HG02885 (cell line): ENCODE results near the gene MED15.

Experiments used
- ATAC-seq: cut with Tn5 transposase; IDR thresholded peaks from one replicate; pipeline ENCODE4 v1.9.1; 2021; ENCODE audit warnings: mild to moderate bottlenecking; ENCODE audit not compliant: unreplicated experiment, poor library complexity

MED15 gene

DNA sequence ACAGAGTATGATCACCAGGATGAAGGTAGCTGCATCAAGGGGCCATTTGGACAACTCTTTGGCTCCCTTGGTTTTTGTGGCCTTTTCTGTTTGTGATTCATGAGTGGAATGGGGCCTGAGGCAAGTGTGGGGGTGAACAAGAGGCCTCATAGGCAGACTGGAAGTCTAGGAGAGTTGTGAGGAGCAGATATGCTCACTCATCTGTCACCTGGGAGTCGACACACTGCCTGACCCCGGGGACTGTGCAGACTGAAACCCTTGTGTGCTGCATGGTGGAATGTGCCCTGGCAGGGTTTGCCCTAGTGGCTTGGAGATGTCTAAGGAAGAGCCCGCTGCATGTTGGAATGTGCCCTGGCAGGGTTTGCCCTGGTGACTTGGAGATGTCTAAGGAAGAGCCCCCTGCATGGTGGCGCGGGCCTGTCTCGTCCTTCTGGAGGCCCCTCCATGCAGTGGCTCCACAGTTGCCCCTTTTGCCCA lies 60.0 kb downstream of the MED15 start:
- no peak for ATAC-seq

- ATAC-seq, result no peak
These were observed 60.6 kb downstream of the MED15 start for GRCh38 chr22:20567993-20568417.

GRCh38 chr22:20568502-20569058 lies 61.2 kb downstream of the MED15 start:
- no peak for ATAC-seq

- no peak for ATAC-seq
These were observed 61.9 kb downstream of the MED15 start for GRCh38 chr22:20569059-20570058.

DNA sequence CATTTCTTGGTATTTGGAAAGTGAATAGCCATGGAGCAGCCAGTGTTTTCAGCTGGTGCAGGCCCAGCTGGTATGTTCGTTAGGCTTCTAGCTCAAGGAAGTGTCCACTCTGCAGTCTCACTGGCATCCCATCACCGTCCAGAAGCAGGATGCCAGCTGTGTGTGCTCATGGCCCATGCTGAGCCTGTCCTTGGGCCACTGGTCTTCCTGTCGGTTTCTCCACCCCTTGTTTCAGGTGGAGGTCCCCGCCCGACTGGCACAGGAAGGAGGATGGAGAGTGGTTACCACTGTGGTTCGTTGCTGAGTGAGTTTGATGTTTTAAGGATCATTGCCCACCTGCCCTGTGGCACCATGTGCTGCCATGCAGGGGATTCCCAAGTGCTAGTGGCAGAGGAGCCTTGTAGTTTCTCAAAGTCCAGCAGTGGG lies 63.7 kb downstream of the MED15 start:
- no peak for ATAC-seq

DNA sequence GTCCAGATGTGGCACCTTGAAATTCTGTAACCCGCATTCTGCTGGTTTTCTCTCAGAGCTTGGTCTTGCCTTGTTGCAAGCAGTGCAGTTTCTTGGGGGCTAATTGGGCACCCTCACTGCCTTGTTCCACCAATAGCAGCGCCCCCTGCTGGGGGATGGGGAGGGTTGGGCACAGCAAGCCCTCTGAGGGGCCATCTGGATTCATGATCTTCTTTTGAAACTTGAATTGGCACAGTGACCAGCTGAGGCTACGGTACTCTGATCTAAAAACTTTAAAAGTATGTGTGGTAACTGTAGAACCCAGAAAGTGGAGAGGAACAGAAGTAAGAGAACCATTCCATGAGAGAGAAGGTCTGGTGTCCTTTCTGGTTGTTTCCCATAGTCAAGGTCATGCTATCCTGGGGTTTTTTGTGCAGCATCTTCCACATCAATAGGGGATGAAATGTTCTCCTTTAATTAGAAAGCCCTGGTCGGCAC lies 64.2 kb downstream of the MED15 start:
- ATAC-seq, result no peak

DNA sequence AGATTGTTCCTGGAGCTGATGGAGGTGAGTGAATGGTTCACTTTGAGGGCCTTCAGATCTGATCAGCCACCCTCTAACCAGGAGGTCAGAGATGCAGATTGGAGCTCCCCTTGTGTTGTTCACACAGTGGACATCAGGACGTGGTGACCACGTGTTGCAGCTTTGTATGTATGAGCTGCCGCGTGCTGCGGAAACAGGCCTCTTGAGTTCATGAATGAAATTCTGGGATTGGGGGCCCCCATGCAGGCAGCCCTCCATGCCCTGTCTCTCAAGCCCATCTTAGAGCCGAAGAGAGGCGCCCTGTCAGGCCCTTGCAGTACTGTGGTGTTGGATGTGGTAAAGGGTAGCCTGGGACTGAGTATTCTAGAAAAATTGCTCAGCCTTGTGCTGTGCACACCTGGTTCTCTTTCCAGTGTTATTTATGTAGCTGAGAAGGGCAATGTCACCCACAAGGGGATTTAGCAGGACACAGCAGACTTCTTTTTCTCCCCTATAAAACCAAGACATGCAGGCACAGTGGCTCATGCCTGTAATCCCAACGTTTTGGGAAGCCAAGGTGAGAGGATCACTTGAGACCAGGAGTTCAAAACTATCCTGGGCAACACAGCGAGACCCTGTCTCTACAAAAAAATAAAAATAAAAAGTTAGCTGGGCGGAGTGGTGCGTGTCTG lies 64.9 kb downstream of the MED15 start:
- ATAC-seq, result no peak

- no peak for ATAC-seq
These were observed 65.9 kb downstream of the MED15 start for GRCh38 chr22:20573176-20573832.

GRCh38 chr22:20573833-20574615 lies 66.6 kb downstream of the MED15 start:
- ATAC-seq, result no peak

GRCh38 chr22:20574920-20575353 lies 67.5 kb downstream of the MED15 start:
- no peak for ATAC-seq

- no peak for ATAC-seq
These were observed 68.5 kb downstream of the MED15 start for GRCh38 chr22:20575724-20576444.

DNA sequence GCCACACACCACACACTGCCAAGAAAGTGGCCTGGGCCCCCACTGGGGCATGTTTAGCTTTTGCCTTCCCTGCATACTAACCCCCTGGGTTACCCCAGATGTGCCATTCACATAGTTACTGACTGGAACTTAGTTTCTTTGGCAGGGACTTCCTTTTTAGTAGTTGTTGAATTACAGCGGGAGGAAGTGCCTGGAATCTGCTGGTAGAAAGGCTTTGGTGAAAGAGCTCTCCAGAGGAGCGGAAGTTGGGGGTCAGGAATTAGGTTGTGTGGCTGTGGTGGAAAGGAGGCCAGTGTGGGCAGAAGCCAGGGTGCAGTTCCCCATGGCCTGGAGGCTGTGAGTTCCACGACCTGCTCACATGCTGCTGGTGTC lies 69.0 kb downstream of the MED15 start:
- no peak for ATAC-seq

GRCh38 chr22:20577045-20577444 lies 69.6 kb downstream of the MED15 start:
- ATAC-seq, result no peak

DNA sequence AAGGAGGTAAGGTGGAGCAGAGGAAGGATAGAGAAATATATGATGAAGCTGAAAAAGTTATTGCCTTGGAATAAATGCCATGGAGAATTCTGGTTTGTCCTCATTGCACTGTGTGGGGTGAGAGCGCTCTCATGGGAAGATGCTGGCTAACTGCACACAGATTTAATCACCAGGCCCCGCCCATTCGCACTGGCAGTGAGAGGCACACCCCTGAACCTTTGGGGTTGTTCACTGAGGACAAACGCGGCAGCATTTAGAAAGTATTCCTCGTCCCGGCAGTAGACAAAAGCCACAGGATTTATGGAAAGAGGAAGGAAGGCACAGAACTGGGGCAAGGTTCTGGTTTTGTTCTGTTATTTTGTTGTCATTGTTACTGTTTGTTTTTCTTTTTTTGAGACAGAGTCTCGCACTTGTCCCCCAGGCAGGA lies 70.2 kb downstream of the MED15 start:
- no peak for ATAC-seq

DNA sequence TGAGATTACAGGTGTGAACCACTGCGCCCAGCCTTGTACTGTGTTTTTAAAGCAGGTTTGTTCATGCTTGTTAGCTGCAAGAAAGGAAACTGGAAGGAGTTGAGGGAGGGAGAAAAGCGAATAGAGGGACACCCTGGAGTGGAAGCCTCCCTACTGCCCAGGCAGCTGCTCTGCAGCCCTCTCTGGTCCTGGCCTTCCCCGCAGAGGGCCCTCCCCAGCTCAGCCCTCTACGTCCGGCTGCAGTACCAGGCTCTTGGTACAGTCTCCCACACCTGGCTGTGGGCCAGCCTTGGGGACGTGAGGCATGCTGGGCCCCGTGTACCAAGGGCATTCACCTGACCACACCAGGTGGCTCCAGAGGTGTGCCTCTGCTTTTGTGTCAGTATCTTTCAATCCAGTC lies 70.8 kb downstream of the MED15 start:
- no peak for ATAC-seq

- ATAC-seq, result no peak
These were observed 71.3 kb downstream of the MED15 start for GRCh38 chr22:20578707-20579106.

DNA sequence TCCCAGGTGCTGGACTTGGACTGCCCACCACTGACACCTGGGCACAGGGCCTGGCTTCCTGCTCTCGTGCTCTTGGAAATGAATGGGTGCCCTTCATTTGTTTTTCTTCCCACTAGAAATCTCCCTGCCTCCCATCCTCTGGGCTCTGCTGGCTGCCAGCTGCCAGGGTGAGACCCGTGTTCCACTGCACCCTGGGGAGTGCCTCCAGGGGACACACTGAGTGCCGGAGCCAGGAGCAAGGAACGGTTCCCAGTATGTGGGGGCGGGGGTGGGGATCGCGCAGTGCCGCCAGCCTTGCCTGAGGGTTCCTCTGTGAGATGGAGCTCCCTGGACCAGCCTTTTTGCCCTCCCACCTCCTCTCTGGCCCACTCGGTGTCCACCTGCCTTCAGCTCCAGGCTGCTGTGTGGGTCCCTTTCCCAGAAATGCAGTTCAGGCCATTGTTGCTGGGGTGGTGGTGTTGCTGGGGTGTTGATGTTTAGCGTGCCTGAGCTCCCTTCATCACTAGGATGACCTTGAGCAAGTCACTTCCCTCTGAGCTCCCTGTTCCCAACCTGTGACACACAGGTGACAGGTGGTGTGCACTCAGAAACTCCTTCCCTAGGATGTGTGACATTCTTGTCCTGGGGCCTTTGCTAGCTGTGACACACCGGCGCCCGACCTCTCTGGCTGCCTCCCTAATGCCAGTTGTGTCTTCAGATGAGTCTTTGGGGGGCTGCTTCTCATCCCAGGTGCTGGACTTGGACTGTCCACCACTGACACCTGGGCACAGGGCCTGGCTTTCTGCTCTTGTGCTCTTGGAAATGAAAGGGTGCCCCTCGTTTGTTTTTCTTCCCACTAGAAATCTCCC lies 72.1 kb downstream of the MED15 start:
- no peak for ATAC-seq

- no peak for ATAC-seq
These were observed 72.8 kb downstream of the MED15 start for GRCh38 chr22:20580179-20580578.
